ENCODE measurements around the gene RXRG.

RXRG gene

GRCh38 chr1:165476776-165477175, 31.9 kb upstream of the RXRG start:
- no peak overlapping the region for H3K4me3 ChIP-seq (ENCODE audit: low read length)

GRCh38 chr1:165474196-165474595, 29.3 kb upstream of the RXRG start:
- Histone ChIP-seq H3K9me3 (ENCODE audit: control insufficient read depth, insufficient read depth, low read length) (no peaks in the 10 kb centered on the region), H3K4me2 (ENCODE audit: low read length) (no peak overlapping the region), H3K9me2 (replicated peaks; ENCODE audit: control insufficient read depth, low read length) (no peaks in the 10 kb centered on the region), H3K27ac (ENCODE audit: low read depth, low read length) (no peak overlapping the region), H4K20me1 (ENCODE audit: control insufficient read depth, insufficient read depth, low read depth, low read length) (no peaks in the 10 kb centered on the region), H3K27me3 (ENCODE audit: control insufficient read depth, low read length) (0 out of 2 replicates have a peak, but pooled peaks cover 3% of the 10 kb centered on the region), H3K4me3 (ENCODE audit: low read length) (no peak overlapping the region), H3F3A (ENCODE audit: control insufficient read depth, insufficient read depth) (no peaks in the 10 kb centered on the region), H3K4me1 (ENCODE audit: control insufficient read depth, low read length) (no peaks in the 10 kb centered on the region), H3K36me3 (ENCODE audit: control insufficient read depth, low read length) (no peaks in the 10 kb centered on the region), H3K79me2 (ENCODE audit: control insufficient read depth, low read length) (no peaks in the 10 kb centered on the region)
- no peak for TF ChIP-seq CTCF (IDR thresholded peaks at IDR 0.05; ENCODE audit: low read depth, low read length, poor library complexity, severe bottlenecking)
- no peak for TF ChIP-seq EZH2phosphoT487 (IDR thresholded peaks at IDR 0.05; ENCODE audit: borderline replicate concordance, low read length)

More at GRCh38 chr1:165476776-165477175, 31.9 kb upstream of the RXRG start:
- no peaks in the 10 kb centered on the region for H3K36me3 ChIP-seq (ENCODE audit: control insufficient read depth, low read length)
- no peak overlapping the region for H3K27ac ChIP-seq (ENCODE audit: low read depth, low read length)
- H3K9me2 ChIP-seq (replicated peaks; ENCODE audit: control insufficient read depth, low read length), result no peaks in the 10 kb centered on the region
- no peaks in the 10 kb centered on the region for H3K79me2 ChIP-seq (ENCODE audit: control insufficient read depth, low read length)
- H3K4me1 ChIP-seq (ENCODE audit: control insufficient read depth, low read length), result no peaks in the 10 kb centered on the region
- no peak for TF ChIP-seq EZH2phosphoT487 (IDR thresholded peaks at IDR 0.05; ENCODE audit: borderline replicate concordance, low read length)
- TF ChIP-seq CTCF (IDR thresholded peaks at IDR 0.05; ENCODE audit: low read depth, low read length, poor library complexity, severe bottlenecking), result no peak
- peaks cover 3% of the 10 kb centered on the region; the same call in 1 of the 2 replicates for H3K27me3 ChIP-seq (ENCODE audit: control insufficient read depth, low read length)
- no peak overlapping the region for H3K4me2 ChIP-seq (ENCODE audit: low read length)
- H3F3A ChIP-seq (ENCODE audit: control insufficient read depth, insufficient read depth), result no peaks in the 10 kb centered on the region
- H3K9me3 ChIP-seq (ENCODE audit: control insufficient read depth, insufficient read depth, low read length), result no peaks in the 10 kb centered on the region
- H4K20me1 ChIP-seq (ENCODE audit: control insufficient read depth, insufficient read depth, low read depth, low read length), result no peaks in the 10 kb centered on the region

GRCh38 chr1:165473081-165473480, 28.2 kb upstream of the RXRG start:
- H3K4me2 ChIP-seq (ENCODE audit: low read length), result no peak overlapping the region
- 0 out of 2 replicates have a peak, but pooled peaks cover 3% of the 10 kb centered on the region for H3K27me3 ChIP-seq (ENCODE audit: control insufficient read depth, low read length)

More at GRCh38 chr1:165473081-165473480, 28.2 kb upstream of the RXRG start:
- TF ChIP-seq CTCF (IDR thresholded peaks at IDR 0.05; ENCODE audit: low read depth, low read length, poor library complexity, severe bottlenecking) (no peak), EZH2phosphoT487 (IDR thresholded peaks at IDR 0.05; ENCODE audit: borderline replicate concordance, low read length) (no peak)
- Histone ChIP-seq H3K9me2 (replicated peaks; ENCODE audit: control insufficient read depth, low read length) (no peaks in the 10 kb centered on the region), H3K9me3 (ENCODE audit: control insufficient read depth, insufficient read depth, low read length) (no peaks in the 10 kb centered on the region), H3K4me3 (ENCODE audit: low read length) (no peak overlapping the region), H3K79me2 (ENCODE audit: control insufficient read depth, low read length) (no peaks in the 10 kb centered on the region), H3K36me3 (ENCODE audit: control insufficient read depth, low read length) (no peaks in the 10 kb centered on the region), H3K4me1 (ENCODE audit: control insufficient read depth, low read length) (no peaks in the 10 kb centered on the region), H4K20me1 (ENCODE audit: control insufficient read depth, insufficient read depth, low read depth, low read length) (no peaks in the 10 kb centered on the region), H3F3A (ENCODE audit: control insufficient read depth, insufficient read depth) (no peaks in the 10 kb centered on the region), H3K27ac (ENCODE audit: low read depth, low read length) (no peak overlapping the region)
